ENCODE data around the gene SORCS2. TPM values are rescaled to one million over a fixed set of nuclear protein-coding genes. Genes with fewer than 3 reads are reported as not detected.

The SORCS2 gene
- polyA plus RNA-seq, 1 donor (not counting 4 experiments of a cell fraction or from before 2014, with no cell fraction given): 0.09 TPM

DNA sequence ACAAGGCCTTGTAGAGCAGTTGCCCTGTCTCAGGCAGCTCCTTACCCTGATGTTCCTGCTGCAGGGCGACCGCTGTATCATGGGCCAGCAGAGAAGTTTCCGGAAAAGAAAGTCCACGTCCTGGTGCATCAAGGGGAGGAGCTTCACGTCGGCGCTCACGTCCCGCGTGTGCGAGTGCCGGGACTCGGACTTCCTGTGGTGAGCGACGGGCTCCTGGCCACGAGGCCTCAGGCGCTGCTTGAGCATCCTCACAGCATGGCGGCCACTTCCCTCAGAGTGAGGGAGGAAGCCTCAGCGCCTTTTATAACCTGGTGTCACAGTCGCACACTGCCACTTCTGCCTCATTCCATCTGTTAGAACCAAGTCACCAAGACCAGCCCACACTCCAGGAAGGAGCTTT lies 521.8 kb downstream of the SORCS2 start:
- H3K79me2 ChIP-seq (ENCODE audit: control insufficient read depth, insufficient read depth, low read length): no peaks in the 10 kb centered on the region
- H3K4me2 ChIP-seq (ENCODE audit: control insufficient read depth, extremely low read depth, insufficient read depth, low read depth, low read length): no peak overlapping the region
- H3K4me3 ChIP-seq (ENCODE audit: control insufficient read depth in 2 of 3, extremely low read depth in 1 of 3, insufficient read depth in 2 of 3, low read depth in 1 of 3, low read length in 3 of 3): no peak overlapping the region
- no peak overlapping the region for H2AFZ ChIP-seq (ENCODE audit: control insufficient read depth, low read length)
- H4K20me1 ChIP-seq (ENCODE audit: control insufficient read depth, extremely low read depth, insufficient read depth, low read length): no peaks in the 10 kb centered on the region
- H3K27me3 ChIP-seq (ENCODE audit: control insufficient read depth, extremely low read depth, insufficient read depth, low read length): no peaks in the 10 kb centered on the region
- no peak overlapping the region for H3K27ac ChIP-seq (ENCODE audit: control insufficient read depth, insufficient read depth, low read length)
- DNase-seq (ENCODE audit: low read depth, low spot score) (no peak), FAIRE-seq (no peak)
- H3K9me3 ChIP-seq (ENCODE audit: control insufficient read depth, low read depth, low read length): no peaks in the 10 kb centered on the region
- TF ChIP-seq EZH2 (IDR thresholded peaks at IDR 0.05; ENCODE audit: low read length): no peak
- TF ChIP-seq, protein P1, sequence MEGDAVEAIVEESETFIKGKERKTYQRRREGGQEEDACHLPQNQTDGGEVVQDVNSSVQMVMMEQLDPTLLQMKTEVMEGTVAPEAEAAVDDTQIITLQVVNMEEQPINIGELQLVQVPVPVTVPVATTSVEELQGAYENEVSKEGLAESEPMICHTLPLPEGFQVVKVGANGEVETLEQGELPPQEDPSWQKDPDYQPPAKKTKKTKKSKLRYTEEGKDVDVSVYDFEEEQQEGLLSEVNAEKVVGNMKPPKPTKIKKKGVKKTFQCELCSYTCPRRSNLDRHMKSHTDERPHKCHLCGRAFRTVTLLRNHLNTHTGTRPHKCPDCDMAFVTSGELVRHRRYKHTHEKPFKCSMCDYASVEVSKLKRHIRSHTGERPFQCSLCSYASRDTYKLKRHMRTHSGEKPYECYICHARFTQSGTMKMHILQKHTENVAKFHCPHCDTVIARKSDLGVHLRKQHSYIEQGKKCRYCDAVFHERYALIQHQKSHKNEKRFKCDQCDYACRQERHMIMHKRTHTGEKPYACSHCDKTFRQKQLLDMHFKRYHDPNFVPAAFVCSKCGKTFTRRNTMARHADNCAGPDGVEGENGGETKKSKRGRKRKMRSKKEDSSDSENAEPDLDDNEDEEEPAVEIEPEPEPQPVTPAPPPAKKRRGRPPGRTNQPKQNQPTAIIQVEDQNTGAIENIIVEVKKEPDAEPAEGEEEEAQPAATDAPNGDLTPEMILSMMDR (optimal IDR thresholded peaks at IDR 0.05 in 1 of 3, IDR thresholded peaks at IDR 0.05 in 1 of 3, conservative IDR thresholded peaks at IDR 0.05 in 1 of 3; ENCODE audit: extremely low read depth in 1 of 3, insufficient read depth in 2 of 3, low read length in 3 of 3): no peak
- no peaks in the 10 kb centered on the region for H3K4me1 ChIP-seq (ENCODE audit: control insufficient read depth, extremely low read depth, insufficient read depth, low read length)
- no peak overlapping the region for H3K9ac ChIP-seq (ENCODE audit: control insufficient read depth, extremely low read depth, insufficient read depth, low read length)
- H3K9me1 ChIP-seq (ENCODE audit: control insufficient read depth, extremely low read depth, insufficient read depth, low read length): no peaks in the 10 kb centered on the region
- dilution Hi-C loops (cut with MboI; ENCODE audit: extremely low pct_ligation_motif_present, low sequenced_read_pairs): no loop called here
- no peaks in the 10 kb centered on the region for H3K36me3 ChIP-seq (ENCODE audit: control insufficient read depth in 2 of 2, extremely low read depth in 1 of 2, insufficient read depth in 2 of 2, low read length in 2 of 2)

DNA sequence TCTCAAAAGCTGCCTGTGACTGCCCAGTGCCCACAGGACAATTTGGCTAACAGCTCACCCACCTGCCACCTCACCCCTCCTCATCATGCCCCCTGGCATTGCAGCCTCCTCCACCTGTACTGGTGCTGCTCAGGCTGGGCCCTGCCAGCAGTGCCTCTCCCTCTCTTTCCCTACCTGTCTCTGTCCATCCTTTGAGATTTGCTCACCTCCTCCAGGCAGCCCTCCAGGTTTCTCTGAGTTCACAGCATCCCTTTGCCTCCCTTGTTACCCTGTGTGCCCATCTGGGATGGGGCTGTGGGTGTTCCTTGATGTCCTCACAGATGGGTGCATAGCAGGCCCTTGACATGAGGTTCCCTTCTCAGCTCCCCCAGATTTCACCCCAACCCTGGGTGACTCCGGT lies 522.4 kb downstream of the SORCS2 start:
- H3K36me3 ChIP-seq (ENCODE audit: control insufficient read depth in 2 of 2, extremely low read depth in 1 of 2, insufficient read depth in 2 of 2, low read length in 2 of 2): no peaks in the 10 kb centered on the region
- dilution Hi-C loops (cut with MboI; ENCODE audit: extremely low pct_ligation_motif_present, low sequenced_read_pairs): no loop called here
- H3K27me3 ChIP-seq (ENCODE audit: control insufficient read depth, extremely low read depth, insufficient read depth, low read length): peaks cover 2% of the 10 kb centered on the region
- no peaks in the 10 kb centered on the region for H3K9me1 ChIP-seq (ENCODE audit: control insufficient read depth, extremely low read depth, insufficient read depth, low read length)
- no peak overlapping the region for H3K27ac ChIP-seq (ENCODE audit: control insufficient read depth, insufficient read depth, low read length)
- H3K4me3 ChIP-seq (ENCODE audit: control insufficient read depth in 2 of 3, extremely low read depth in 1 of 3, insufficient read depth in 2 of 3, low read depth in 1 of 3, low read length in 3 of 3): no peak overlapping the region
- H3K9me3 ChIP-seq (ENCODE audit: control insufficient read depth, low read depth, low read length): no peaks in the 10 kb centered on the region
- TF ChIP-seq, protein P1 (optimal IDR thresholded peaks at IDR 0.05 in 1 of 3, IDR thresholded peaks at IDR 0.05 in 1 of 3, conservative IDR thresholded peaks at IDR 0.05 in 1 of 3; ENCODE audit: extremely low read depth in 1 of 3, insufficient read depth in 2 of 3, low read length in 3 of 3): no peak
- no peak for TF ChIP-seq EZH2 (IDR thresholded peaks at IDR 0.05; ENCODE audit: low read length)
- DNase-seq (ENCODE audit: low read depth, low spot score) (no peak), FAIRE-seq (no peak)
- H3K4me2 ChIP-seq (ENCODE audit: control insufficient read depth, extremely low read depth, insufficient read depth, low read depth, low read length): no peak overlapping the region
- no peaks in the 10 kb centered on the region for H3K79me2 ChIP-seq (ENCODE audit: control insufficient read depth, insufficient read depth, low read length)
- no peak overlapping the region for H2AFZ ChIP-seq (ENCODE audit: control insufficient read depth, low read length)
- no peaks in the 10 kb centered on the region for H4K20me1 ChIP-seq (ENCODE audit: control insufficient read depth, extremely low read depth, insufficient read depth, low read length)
- H3K4me1 ChIP-seq (ENCODE audit: control insufficient read depth, extremely low read depth, insufficient read depth, low read length): no peaks in the 10 kb centered on the region
- no peak overlapping the region for H3K9ac ChIP-seq (ENCODE audit: control insufficient read depth, extremely low read depth, insufficient read depth, low read length)

All from keratinocyte (primary cell).